ENCODE data around the gene SLC16A7. TPM values are rescaled to one million over a fixed set of nuclear protein-coding genes. Genes with fewer than 3 reads are reported as not detected.

Gene SLC16A7
- total and polyA plus RNA-seq, 9 of the 15 experiments (the other 6 are each of a cell fraction or from before 2014, with no cell fraction given) = 0.18 TPM; not detected in 8

GRCh38 chr12:59827767-59828166 lies 231.9 kb downstream of the SLC16A7 start:
- in situ Hi-C loops (cut with MboI) (no loop called here), intact Hi-C loops (cut with micrococcal nuclease) (no loop called here)
- Histone ChIP-seq H3K4me2 (ENCODE audit: insufficient read depth, low read length) (no peak overlapping the region), H3K9me1 (ENCODE audit: control insufficient read depth, insufficient read depth, low read length) (no peaks in the 10 kb centered on the region), H3K9ac (ENCODE audit: insufficient read depth in 1 of 2, low read depth in 2 of 2, low read length in 2 of 2) (no peak overlapping the region), H3K4me3 (no peak overlapping the region), H3K9me3 (replicated peaks; ENCODE audit: control insufficient read depth, insufficient read depth, low read depth, low read length) (no peaks in the 10 kb centered on the region), H2AFZ (ENCODE audit: low read depth, low read length) (no peak overlapping the region), H3K36me3 (ENCODE audit: control insufficient read depth, insufficient read depth, low read length) (no peaks in the 10 kb centered on the region), H3K4me1 (replicated peaks in 1 of 2; ENCODE audit: control insufficient read depth in 2 of 2, insufficient read depth in 2 of 2, low read length in 2 of 2) (no peaks in the 10 kb centered on the region), H3K27ac (ENCODE audit: extremely low read depth, low read depth, low read length) (no peak overlapping the region), H3K79me2 (ENCODE audit: control insufficient read depth, insufficient read depth, low read length) (no peaks in the 10 kb centered on the region), H3K27me3 (ENCODE audit: control insufficient read depth in 2 of 2, insufficient read depth in 2 of 2, low read length in 2 of 2) (no peaks in the 10 kb centered on the region), H4K20me1 (replicated peaks; ENCODE audit: control insufficient read depth, insufficient read depth, low read length) (no peaks in the 10 kb centered on the region)
- no TSS peak for BruUV-seq (replicated peaks)
- TF ChIP-seq BRF1 (IDR thresholded peaks at IDR 0.05; ENCODE audit: borderline replicate concordance, extremely low read depth, insufficient read length) (no peak), MAFK (IDR thresholded peaks at IDR 0.05; ENCODE audit: low read length) (peak; percentile 35; the same call in 1 of the 2 replicates), MAFG (tag; conservative IDR thresholded peaks at IDR 0.05) (peak; percentile 34), ZNF316 (IDR thresholded peaks at IDR 0.05) (peak; percentile 43; the same call in 1 of the 2 replicates)
- DNase-seq (ENCODE audit: extremely low read depth in 1 of 4, low spot score in 3 of 4) = no peak
- FAIRE-seq = no peak
- no peak for ATAC-seq
- ChIA-PET POLR2A (no interaction called here), CTCF (ENCODE audit: low intra/inter-chr PET ratio) (no interaction called here)
- WGBS (ENCODE audit: insufficient coverage, low coverage, missing lambda C conversion rate) = 0% methylated on average over 2 of the region's 3 CpGs

GRCh38 chr12:59828521-59828920 lies 232.7 kb downstream of the SLC16A7 start:
- no peaks in the 10 kb centered on the region for H4K20me1 ChIP-seq (replicated peaks; ENCODE audit: control insufficient read depth, insufficient read depth, low read length)
- no peak for ATAC-seq
- H3K79me2 ChIP-seq (ENCODE audit: control insufficient read depth, insufficient read depth, low read length) = no peaks in the 10 kb centered on the region
- no peak overlapping the region for H3K27ac ChIP-seq (ENCODE audit: extremely low read depth, low read depth, low read length)
- ChIA-PET POLR2A (no interaction called here), CTCF (ENCODE audit: low intra/inter-chr PET ratio) (no interaction called here)
- no peak overlapping the region for H2AFZ ChIP-seq (ENCODE audit: low read depth, low read length)
- no peaks in the 10 kb centered on the region for H3K9me3 ChIP-seq (replicated peaks; ENCODE audit: control insufficient read depth, insufficient read depth, low read depth, low read length)
- in situ Hi-C loops (cut with MboI) = no loop called here
- BruUV-seq (replicated peaks) = no TSS peak
- DNase-seq (ENCODE audit: extremely low read depth in 1 of 4, low spot score in 3 of 4) = no peak
- no peak overlapping the region for H3K9ac ChIP-seq (ENCODE audit: insufficient read depth in 1 of 2, low read depth in 2 of 2, low read length in 2 of 2)
- H3K4me3 ChIP-seq = no peak overlapping the region
- H3K4me2 ChIP-seq (ENCODE audit: insufficient read depth, low read length) = no peak overlapping the region
- no peaks in the 10 kb centered on the region for H3K36me3 ChIP-seq (ENCODE audit: control insufficient read depth, insufficient read depth, low read length)
- H3K27me3 ChIP-seq (ENCODE audit: control insufficient read depth in 2 of 2, insufficient read depth in 2 of 2, low read length in 2 of 2) = no peaks in the 10 kb centered on the region
- no peaks in the 10 kb centered on the region for H3K9me1 ChIP-seq (ENCODE audit: control insufficient read depth, insufficient read depth, low read length)
- H3K4me1 ChIP-seq (replicated peaks in 1 of 2; ENCODE audit: control insufficient read depth in 2 of 2, insufficient read depth in 2 of 2, low read length in 2 of 2) = no peaks in the 10 kb centered on the region
- FAIRE-seq = no peak
- intact Hi-C loops (cut with micrococcal nuclease) = no loop called here
- TF ChIP-seq ZNF79 (CRISPR knock-in tag; IDR thresholded peaks at IDR 0.05; ENCODE audit: low read depth) (no peak), TFAP4 (CRISPR knock-in tag; IDR thresholded peaks at IDR 0.05; ENCODE audit: borderline replicate concordance) (no peak), ZKSCAN3 (CRISPR knock-in tag; IDR thresholded peaks at IDR 0.05) (no peak), ZNF23 (CRISPR knock-in tag; IDR thresholded peaks at IDR 0.05) (no peak), ZNF384 (IDR thresholded peaks at IDR 0.05; ENCODE audit: low read depth, low read length) (no peak), SAFB2 (IDR thresholded peaks at IDR 0.05; ENCODE audit: borderline replicate concordance, low read depth, low read length, severe bottlenecking) (no peak), PRPF4 (IDR thresholded peaks at IDR 0.05; ENCODE audit: insufficient read depth, low read depth, low read length, poor library complexity, severe bottlenecking) (no peak), MEIS2 (IDR thresholded peaks at IDR 0.05; ENCODE audit: partially characterized antibody) (no peak), ILK (tag; IDR thresholded peaks at IDR 0.05; ENCODE audit: borderline replicate concordance, low read depth) (no peak), STAG1 (CRISPR knock-in tag; IDR thresholded peaks at IDR 0.05; ENCODE audit: borderline replicate concordance) (no peak)
